WTC11 (cell line): ENCODE results near the gene CBLB. TPM values are rescaled to one million over a fixed set of nuclear protein-coding genes. Genes with fewer than 3 reads are reported as not detected.
"Not testable (repeated sequence)": the region's sequence is repeated elsewhere in the genome, so short reads cannot be mapped to it uniquely, and the experiment has no call there.

Experiments used
- ATAC-seq: fragments of 200-7000 bp; cut with Tn5 transposase; 2 replicates; pipeline ENCODE4 v1.10.0; 2021; ENCODE audit warnings: mild to moderate bottlenecking, moderate library complexity
- CTCF ChIA-PET: fragments of 300-600 bp; sonication (Branson Sonifier 250); formaldehyde crosslinking; loops from one replicate; lab custom pipeline; 2021; ENCODE audit warnings: antibody characterized with exemption; lab: Charles Lee
- POLR2A ChIA-PET: fragments of 350-600 bp; sonication (Branson Sonifier 250); formaldehyde crosslinking; loops from one replicate; lab custom pipeline; 2021; ENCODE audit warnings: antibody characterized with exemption; lab: Charles Lee
- DNase-seq: peaks from one replicate; pipeline ENCODE4 v3.0.0; 2021; ENCODE audit warnings: low spot score
- H3K27ac Mint-ChIP-seq: 2 replicates; pipeline ENCODE4 v1.8.0; 2021; ENCODE audit warnings: mixed read lengths
- H3K27me3 Mint-ChIP-seq: 2 replicates; pipeline ENCODE4 v1.8.0; 2021; ENCODE audit warnings: low read depth, mild to moderate bottlenecking, moderate library complexity, mixed read lengths
- H3K36me3 Mint-ChIP-seq: 2 replicates; pipeline ENCODE4 v1.8.0; 2021; ENCODE audit warnings: mixed read lengths
- H3K4me1 Mint-ChIP-seq: 2 replicates; pipeline ENCODE4 v1.8.0; 2022; ENCODE audit warnings: mixed read lengths
- H3K4me3 Mint-ChIP-seq: 2 replicates; pipeline ENCODE4 v1.8.0; 2021; ENCODE audit warnings: mild to moderate bottlenecking, moderate library complexity, mixed read lengths
- H3K9me3 Mint-ChIP-seq: 2 replicates; pipeline ENCODE4 v1.8.0; 2021; ENCODE audit warnings: mixed read lengths
- ATF6 ChIP-seq: sonication (generic); formaldehyde crosslinking; IDR thresholded peaks from 2 replicates; pipeline ENCODE4 v1.8.1; 2023; ENCODE audit warnings: mild to moderate bottlenecking, missing genetic modification reagents
- EMX1 ChIP-seq: fragments of 250-450 bp; sonication (Bioruptor Pico); IDR thresholded peaks from 2 replicates; pipeline ENCODE4 v1.8.0; 2021; ENCODE audit warnings: mild to moderate bottlenecking
- ERG ChIP-seq: fragments of 250-450 bp; sonication (Bioruptor Pico); IDR thresholded peaks from 2 replicates; pipeline ENCODE4 v1.8.0; 2021; ENCODE audit warnings: mild to moderate bottlenecking
- FOXP1 ChIP-seq: sonication (generic); formaldehyde crosslinking; IDR thresholded peaks from 2 replicates; pipeline ENCODE4 v1.8.0; 2022; ENCODE audit warnings: missing genetic modification reagents, mild to moderate bottlenecking, moderate library complexity, borderline replicate concordance
- GRHL2 ChIP-seq: fragments of 250-450 bp; sonication (Bioruptor Pico); IDR thresholded peaks from 2 replicates; pipeline ENCODE4 v1.8.0; 2022; ENCODE audit warnings: mild to moderate bottlenecking, moderate library complexity; ENCODE audit not compliant: insufficient replicate concordance, severe bottlenecking
- IRF2 ChIP-seq: sonication (generic); formaldehyde crosslinking; IDR thresholded peaks from 2 replicates; pipeline ENCODE4 v1.8.0; 2022; ENCODE audit warnings: low read depth, missing genetic modification reagents, borderline replicate concordance
- MLX ChIP-seq: sonication (generic); formaldehyde crosslinking; IDR thresholded peaks from 2 replicates; pipeline ENCODE4 v1.8.1; 2023; ENCODE audit warnings: mild to moderate bottlenecking, missing genetic modification reagents, moderate library complexity
- OVOL2 ChIP-seq: fragments of 250-450 bp; sonication (Bioruptor Pico); IDR thresholded peaks from 2 replicates; pipeline ENCODE4 v1.9.0; 2021; ENCODE audit warnings: mild to moderate bottlenecking, borderline replicate concordance
- SMAD3 ChIP-seq: sonication (generic); formaldehyde crosslinking; IDR thresholded peaks from 2 replicates; pipeline ENCODE4 v1.8.0; 2022; ENCODE audit warnings: missing genetic modification reagents, mild to moderate bottlenecking, borderline replicate concordance
- TCF7 ChIP-seq: sonication (generic); formaldehyde crosslinking; IDR thresholded peaks from 2 replicates; pipeline ENCODE4 v1.8.0; 2022; ENCODE audit warnings: mild to moderate bottlenecking, low read depth, missing genetic modification reagents, moderate library complexity
- ZMAT4 ChIP-seq: fragments of 250-450 bp; sonication (Bioruptor Pico); IDR thresholded peaks from 2 replicates; pipeline ENCODE4 v1.9.0; 2021; ENCODE audit warnings: mild to moderate bottlenecking
- ZNF219 ChIP-seq: sonication (generic); formaldehyde crosslinking; IDR thresholded peaks from 2 replicates; pipeline ENCODE4 v1.8.0; 2023; ENCODE audit warnings: missing genetic modification reagents, mild to moderate bottlenecking, borderline replicate concordance
- ZNF263 ChIP-seq: sonication (generic); formaldehyde crosslinking; IDR thresholded peaks from 2 replicates; pipeline ENCODE4 v1.8.1; 2022; ENCODE audit warnings: low read depth, mild to moderate bottlenecking, moderate library complexity, missing genetic modification reagents
- ZNF423 ChIP-seq: fragments of 250-450 bp; sonication (Bioruptor Pico); IDR thresholded peaks from 2 replicates; pipeline ENCODE4 v2.1.2; 2022; ENCODE audit warnings: mild to moderate bottlenecking, moderate library complexity
- total RNA-seq: library from RNA; stranded (reverse); gene quantifications from 3 replicates; pipeline ENCODE4 v1.2.3, GENCODE V29; 2021
- TF ChIP-seq, protein P1 (sequence below): fragments of 250-450 bp; sonication (Bioruptor Pico); IDR thresholded peaks from 2 replicates; pipeline ENCODE4 v1.9.0; 2021; ENCODE audit warnings: mild to moderate bottlenecking
- TF ChIP-seq, protein P2 (sequence below): sonication (generic); formaldehyde crosslinking; conservative IDR thresholded peaks from 2 replicates; pipeline ENCODE4 v1.8.1; 2023; ENCODE audit warnings: mild to moderate bottlenecking, low read depth, missing genetic modification reagents, moderate library complexity
- TF ChIP-seq, protein P3 (sequence below): fragments of 250-450 bp; sonication (Bioruptor Pico); IDR thresholded peaks from 2 replicates; pipeline ENCODE4 v2.1.2; 2022; ENCODE audit warnings: mild to moderate bottlenecking, moderate library complexity
- TF ChIP-seq, protein P4 (sequence below): sonication (generic); formaldehyde crosslinking; IDR thresholded peaks from 2 replicates; pipeline ENCODE4 v1.8.0; 2023; ENCODE audit warnings: missing genetic modification reagents
- TF ChIP-seq, protein P5 (sequence below): sonication (generic); formaldehyde crosslinking; IDR thresholded peaks from 2 replicates; pipeline ENCODE4 v1.8.0; 2022; ENCODE audit warnings: mild to moderate bottlenecking, missing genetic modification reagents

CBLB gene
- total RNA-seq, 1 experiment from 2014 or later, result 19.8 TPM

- TF ChIP-seq ERG (CRISPR knock-in tag), result no peak
- TF ChIP-seq SMAD3, result no peak
Observed at GRCh38 chr3:105816833-105817232, 52.0 kb downstream of the CBLB start (continued).

DNA sequence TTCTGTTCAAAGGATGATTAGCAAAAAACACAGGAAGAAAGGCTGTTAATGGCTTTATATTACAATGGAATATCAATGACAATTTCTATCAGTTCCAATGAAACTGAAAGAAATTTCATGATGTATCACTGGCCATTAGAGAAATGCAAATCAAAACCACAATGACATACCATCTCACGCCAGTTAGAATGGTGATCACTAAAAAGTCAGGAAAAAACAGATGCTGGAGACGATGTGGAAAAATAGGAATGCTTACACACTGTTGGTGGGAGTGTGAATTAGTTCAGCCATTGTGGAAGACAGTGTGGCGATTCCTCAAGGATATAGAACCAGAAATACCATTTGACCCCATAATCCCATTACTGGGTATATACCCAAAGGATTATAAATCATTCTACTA is 53.5 kb downstream of the CBLB start:
- H3K27me3 Mint-ChIP-seq, DNase-seq, H3K4me3 Mint-ChIP-seq, H3K27ac Mint-ChIP-seq, H3K9me3 Mint-ChIP-seq, CTCF ChIA-PET, ATAC-seq, POLR2A ChIA-PET, H3K36me3 Mint-ChIP-seq: not testable (repeated sequence)
- peaks cover 34% of the 10 kb centered on the region for H3K4me1 Mint-ChIP-seq

DNA sequence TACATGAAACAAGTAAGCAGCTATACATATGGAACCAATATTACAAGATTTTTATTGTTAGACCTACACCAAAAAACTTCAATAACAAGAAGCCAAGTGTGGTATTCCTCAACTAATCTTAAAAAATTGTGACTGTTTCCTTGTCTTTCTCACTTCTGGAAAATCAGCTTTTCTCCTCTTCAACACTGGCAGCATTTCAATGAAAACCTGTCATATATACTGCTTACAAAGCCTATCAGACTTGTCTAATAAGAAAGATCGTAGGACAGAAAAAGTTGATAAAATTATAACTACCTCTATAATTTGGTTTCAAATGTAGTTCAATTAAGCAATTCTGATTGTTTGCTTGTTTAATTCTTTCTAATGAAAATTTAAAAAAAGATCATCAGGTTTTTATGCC is 55.1 kb downstream of the CBLB start:
- no peak overlapping the region for H3K27ac Mint-ChIP-seq

More for the DNA sequence above, 55.1 kb downstream of the CBLB start:
- DNase-seq (no peak), ATAC-seq (no peak)
- H3K4me3 Mint-ChIP-seq, result no peak overlapping the region
- peaks cover 38% of the 10 kb centered on the region for H3K4me1 Mint-ChIP-seq
- POLR2A ChIA-PET, result no interaction called here
- H3K36me3 Mint-ChIP-seq, result peaks cover 8% of the 10 kb centered on the region
- TF ChIP-seq GRHL2 (no peak), ZNF423 (CRISPR knock-in tag) (no peak), ZNF263 (CRISPR knock-in tag) (no peak), ATF6 (CRISPR knock-in tag) (no peak), IRF2 (CRISPR knock-in tag) (no peak), EMX1 (CRISPR knock-in tag) (no peak), TCF7 (no peak), OVOL2 (no peak), ZMAT4 (CRISPR knock-in tag) (no peak), FOXP1 (CRISPR knock-in tag) (no peak), MLX (no peak), ZNF219 (no peak)
- TF ChIP-seq, protein P1, sequence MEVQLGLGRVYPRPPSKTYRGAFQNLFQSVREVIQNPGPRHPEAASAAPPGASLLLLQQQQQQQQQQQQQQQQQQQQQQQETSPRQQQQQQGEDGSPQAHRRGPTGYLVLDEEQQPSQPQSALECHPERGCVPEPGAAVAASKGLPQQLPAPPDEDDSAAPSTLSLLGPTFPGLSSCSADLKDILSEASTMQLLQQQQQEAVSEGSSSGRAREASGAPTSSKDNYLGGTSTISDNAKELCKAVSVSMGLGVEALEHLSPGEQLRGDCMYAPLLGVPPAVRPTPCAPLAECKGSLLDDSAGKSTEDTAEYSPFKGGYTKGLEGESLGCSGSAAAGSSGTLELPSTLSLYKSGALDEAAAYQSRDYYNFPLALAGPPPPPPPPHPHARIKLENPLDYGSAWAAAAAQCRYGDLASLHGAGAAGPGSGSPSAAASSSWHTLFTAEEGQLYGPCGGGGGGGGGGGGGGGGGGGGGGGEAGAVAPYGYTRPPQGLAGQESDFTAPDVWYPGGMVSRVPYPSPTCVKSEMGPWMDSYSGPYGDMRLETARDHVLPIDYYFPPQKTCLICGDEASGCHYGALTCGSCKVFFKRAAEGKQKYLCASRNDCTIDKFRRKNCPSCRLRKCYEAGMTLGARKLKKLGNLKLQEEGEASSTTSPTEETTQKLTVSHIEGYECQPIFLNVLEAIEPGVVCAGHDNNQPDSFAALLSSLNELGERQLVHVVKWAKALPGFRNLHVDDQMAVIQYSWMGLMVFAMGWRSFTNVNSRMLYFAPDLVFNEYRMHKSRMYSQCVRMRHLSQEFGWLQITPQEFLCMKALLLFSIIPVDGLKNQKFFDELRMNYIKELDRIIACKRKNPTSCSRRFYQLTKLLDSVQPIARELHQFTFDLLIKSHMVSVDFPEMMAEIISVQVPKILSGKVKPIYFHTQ (CRISPR knock-in tag), result no peak
- TF ChIP-seq, protein P2, sequence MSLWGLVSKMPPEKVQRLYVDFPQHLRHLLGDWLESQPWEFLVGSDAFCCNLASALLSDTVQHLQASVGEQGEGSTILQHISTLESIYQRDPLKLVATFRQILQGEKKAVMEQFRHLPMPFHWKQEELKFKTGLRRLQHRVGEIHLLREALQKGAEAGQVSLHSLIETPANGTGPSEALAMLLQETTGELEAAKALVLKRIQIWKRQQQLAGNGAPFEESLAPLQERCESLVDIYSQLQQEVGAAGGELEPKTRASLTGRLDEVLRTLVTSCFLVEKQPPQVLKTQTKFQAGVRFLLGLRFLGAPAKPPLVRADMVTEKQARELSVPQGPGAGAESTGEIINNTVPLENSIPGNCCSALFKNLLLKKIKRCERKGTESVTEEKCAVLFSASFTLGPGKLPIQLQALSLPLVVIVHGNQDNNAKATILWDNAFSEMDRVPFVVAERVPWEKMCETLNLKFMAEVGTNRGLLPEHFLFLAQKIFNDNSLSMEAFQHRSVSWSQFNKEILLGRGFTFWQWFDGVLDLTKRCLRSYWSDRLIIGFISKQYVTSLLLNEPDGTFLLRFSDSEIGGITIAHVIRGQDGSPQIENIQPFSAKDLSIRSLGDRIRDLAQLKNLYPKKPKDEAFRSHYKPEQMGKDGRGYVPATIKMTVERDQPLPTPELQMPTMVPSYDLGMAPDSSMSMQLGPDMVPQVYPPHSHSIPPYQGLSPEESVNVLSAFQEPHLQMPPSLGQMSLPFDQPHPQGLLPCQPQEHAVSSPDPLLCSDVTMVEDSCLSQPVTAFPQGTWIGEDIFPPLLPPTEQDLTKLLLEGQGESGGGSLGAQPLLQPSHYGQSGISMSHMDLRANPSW (CRISPR knock-in tag), result no peak
- TF ChIP-seq, protein P3, sequence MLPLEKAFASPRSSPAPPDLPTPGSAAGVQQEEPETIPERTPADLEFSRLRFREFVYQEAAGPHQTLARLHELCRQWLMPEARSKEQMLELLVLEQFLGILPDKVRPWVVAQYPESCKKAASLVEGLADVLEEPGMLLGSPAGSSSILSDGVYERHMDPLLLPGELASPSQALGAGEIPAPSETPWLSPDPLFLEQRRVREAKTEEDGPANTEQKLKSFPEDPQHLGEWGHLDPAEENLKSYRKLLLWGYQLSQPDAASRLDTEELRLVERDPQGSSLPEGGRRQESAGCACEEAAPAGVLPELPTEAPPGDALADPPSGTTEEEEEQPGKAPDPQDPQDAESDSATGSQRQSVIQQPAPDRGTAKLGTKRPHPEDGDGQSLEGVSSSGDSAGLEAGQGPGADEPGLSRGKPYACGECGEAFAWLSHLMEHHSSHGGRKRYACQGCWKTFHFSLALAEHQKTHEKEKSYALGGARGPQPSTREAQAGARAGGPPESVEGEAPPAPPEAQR, result no peak
- TF ChIP-seq, protein P4, sequence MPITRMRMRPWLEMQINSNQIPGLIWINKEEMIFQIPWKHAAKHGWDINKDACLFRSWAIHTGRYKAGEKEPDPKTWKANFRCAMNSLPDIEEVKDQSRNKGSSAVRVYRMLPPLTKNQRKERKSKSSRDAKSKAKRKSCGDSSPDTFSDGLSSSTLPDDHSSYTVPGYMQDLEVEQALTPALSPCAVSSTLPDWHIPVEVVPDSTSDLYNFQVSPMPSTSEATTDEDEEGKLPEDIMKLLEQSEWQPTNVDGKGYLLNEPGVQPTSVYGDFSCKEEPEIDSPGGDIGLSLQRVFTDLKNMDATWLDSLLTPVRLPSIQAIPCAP (CRISPR knock-in tag), result no peak
- TF ChIP-seq, protein P5, sequence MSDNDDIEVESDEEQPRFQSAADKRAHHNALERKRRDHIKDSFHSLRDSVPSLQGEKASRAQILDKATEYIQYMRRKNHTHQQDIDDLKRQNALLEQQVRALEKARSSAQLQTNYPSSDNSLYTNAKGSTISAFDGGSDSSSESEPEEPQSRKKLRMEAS (CRISPR knock-in tag), result no peak
- peaks cover 7% of the 10 kb centered on the region; the same call in 1 of the 2 replicates for H3K9me3 Mint-ChIP-seq
- no peaks in the 10 kb centered on the region for H3K27me3 Mint-ChIP-seq
- CTCF ChIA-PET, result no interaction called here
